ENCODE results near the gene IQSEC1. TPM values are rescaled to one million over a fixed set of nuclear protein-coding genes. Genes with fewer than 3 reads are reported as not detected.

Gene IQSEC1
- total and polyA plus RNA-seq, 2 experiments from 2014 or later: 8.0 to 51.9 TPM

- TF ChIP-seq, protein P1, sequence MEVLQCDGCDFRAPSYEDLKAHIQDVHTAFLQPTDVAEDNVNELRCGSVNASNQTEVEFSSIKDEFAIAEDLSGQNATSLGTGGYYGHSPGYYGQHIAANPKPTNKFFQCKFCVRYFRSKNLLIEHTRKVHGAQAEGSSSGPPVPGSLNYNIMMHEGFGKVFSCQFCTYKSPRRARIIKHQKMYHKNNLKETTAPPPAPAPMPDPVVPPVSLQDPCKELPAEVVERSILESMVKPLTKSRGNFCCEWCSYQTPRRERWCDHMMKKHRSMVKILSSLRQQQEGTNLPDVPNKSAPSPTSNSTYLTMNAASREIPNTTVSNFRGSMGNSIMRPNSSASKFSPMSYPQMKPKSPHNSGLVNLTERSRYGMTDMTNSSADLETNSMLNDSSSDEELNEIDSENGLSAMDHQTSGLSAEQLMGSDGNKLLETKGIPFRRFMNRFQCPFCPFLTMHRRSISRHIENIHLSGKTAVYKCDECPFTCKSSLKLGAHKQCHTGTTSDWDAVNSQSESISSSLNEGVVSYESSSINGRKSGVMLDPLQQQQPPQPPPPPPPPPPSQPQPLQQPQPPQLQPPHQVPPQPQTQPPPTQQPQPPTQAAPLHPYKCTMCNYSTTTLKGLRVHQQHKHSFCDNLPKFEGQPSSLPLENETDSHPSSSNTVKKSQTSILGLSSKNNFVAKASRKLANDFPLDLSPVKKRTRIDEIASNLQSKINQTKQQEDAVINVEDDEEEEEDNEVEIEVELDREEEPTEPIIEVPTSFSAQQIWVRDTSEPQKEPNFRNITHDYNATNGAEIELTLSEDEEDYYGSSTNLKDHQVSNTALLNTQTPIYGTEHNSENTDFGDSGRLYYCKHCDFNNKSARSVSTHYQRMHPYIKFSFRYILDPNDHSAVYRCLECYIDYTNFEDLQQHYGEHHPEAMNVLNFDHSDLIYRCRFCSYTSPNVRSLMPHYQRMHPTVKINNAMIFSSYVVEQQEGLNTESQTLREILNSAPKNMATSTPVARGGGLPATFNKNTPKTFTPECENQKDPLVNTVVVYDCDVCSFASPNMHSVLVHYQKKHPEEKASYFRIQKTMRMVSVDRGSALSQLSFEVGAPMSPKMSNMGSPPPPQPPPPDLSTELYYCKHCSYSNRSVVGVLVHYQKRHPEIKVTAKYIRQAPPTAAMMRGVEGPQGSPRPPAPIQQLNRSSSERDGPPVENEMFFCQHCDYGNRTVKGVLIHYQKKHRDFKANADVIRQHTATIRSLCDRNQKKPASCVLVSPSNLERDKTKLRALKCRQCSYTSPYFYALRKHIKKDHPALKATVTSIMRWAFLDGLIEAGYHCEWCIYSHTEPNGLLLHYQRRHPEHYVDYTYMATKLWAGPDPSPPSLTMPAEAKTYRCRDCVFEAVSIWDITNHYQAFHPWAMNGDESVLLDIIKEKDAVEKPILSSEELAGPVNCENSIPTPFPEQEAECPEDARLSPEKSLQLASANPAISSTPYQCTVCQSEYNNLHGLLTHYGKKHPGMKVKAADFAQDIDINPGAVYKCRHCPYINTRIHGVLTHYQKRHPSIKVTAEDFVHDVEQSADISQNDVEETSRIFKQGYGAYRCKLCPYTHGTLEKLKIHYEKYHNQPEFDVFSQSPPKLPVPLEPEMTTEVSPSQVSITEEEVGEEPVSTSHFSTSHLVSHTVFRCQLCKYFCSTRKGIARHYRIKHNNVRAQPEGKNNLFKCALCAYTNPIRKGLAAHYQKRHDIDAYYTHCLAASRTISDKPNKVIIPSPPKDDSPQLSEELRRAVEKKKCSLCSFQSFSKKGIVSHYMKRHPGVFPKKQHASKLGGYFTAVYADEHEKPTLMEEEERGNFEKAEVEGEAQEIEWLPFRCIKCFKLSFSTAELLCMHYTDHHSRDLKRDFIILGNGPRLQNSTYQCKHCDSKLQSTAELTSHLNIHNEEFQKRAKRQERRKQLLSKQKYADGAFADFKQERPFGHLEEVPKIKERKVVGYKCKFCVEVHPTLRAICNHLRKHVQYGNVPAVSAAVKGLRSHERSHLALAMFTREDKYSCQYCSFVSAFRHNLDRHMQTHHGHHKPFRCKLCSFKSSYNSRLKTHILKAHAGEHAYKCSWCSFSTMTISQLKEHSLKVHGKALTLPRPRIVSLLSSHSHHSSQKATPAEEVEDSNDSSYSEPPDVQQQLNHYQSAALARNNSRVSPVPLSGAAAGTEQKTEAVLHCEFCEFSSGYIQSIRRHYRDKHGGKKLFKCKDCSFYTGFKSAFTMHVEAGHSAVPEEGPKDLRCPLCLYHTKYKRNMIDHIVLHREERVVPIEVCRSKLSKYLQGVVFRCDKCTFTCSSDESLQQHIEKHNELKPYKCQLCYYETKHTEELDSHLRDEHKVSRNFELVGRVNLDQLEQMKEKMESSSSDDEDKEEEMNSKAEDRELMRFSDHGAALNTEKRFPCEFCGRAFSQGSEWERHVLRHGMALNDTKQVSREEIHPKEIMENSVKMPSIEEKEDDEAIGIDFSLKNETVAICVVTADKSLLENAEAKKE (CRISPR knock-in tag; IDR thresholded peaks at IDR 0.05): no peak
- TF ChIP-seq ZNF114 (CRISPR knock-in tag; IDR thresholded peaks at IDR 0.05): no peak
Observed at GRCh38 chr3:13026534-13026933, 46.7 kb downstream of the IQSEC1 start (continued).

GRCh38 chr3:13025778-13026518, 47.3 kb downstream of the IQSEC1 start:
- Histone ChIP-seq H3K4me1 (ENCODE audit: insufficient read depth) (no peaks in the 10 kb centered on the region; the same call in 1 of the 2 replicates), H3K4me2 (no peak overlapping the region), H2AFZ (no peak overlapping the region), H3F3A (replicated peaks; ENCODE audit: low read depth) (no peaks in the 10 kb centered on the region), H3K27ac (ENCODE audit: low read depth) (no peak overlapping the region), H3K4me3 (no peak overlapping the region), H3K79me2 (replicated peaks; ENCODE audit: insufficient read depth) (no peaks in the 10 kb centered on the region), H3K27me3 (ENCODE audit: insufficient read depth) (no peaks in the 10 kb centered on the region), H3K9me2 (ENCODE audit: insufficient read depth) (0 out of 2 replicates have a peak, but pooled peaks cover 4% of the 10 kb centered on the region), H3K36me3 (ENCODE audit: insufficient read depth) (no peaks in the 10 kb centered on the region), H4K20me1 (replicated peaks; ENCODE audit: insufficient read depth) (no peaks in the 10 kb centered on the region)
- Mint-ChIP-seq H3K27me3 (ENCODE audit: insufficient read depth, low read depth, poor library complexity) (peaks cover 13% of the 10 kb centered on the region), H3K27ac (no peak overlapping the region), H3K9me3 (no peaks in the 10 kb centered on the region; the same call in 2 of the 3 replicates), H3K4me1 (peaks cover 10% of the 10 kb centered on the region), H3K36me3 (ENCODE audit: low read depth) (no peaks in the 10 kb centered on the region), H3K4me3 (no peak overlapping the region)
- ATAC-seq: no peak
- TF ChIP-seq EZH2 (IDR thresholded peaks at IDR 0.05; ENCODE audit: low read depth, unreplicated experiment) (no peak), ZNF331 (CRISPR knock-in tag; IDR thresholded peaks at IDR 0.05; ENCODE audit: low read depth) (no peak), NANOG (IDR thresholded peaks at IDR 0.05; ENCODE audit: borderline replicate concordance) (no peak), ZNF114 (CRISPR knock-in tag; IDR thresholded peaks at IDR 0.05) (no peak), EZH2phosphoT487 (IDR thresholded peaks at IDR 0.05; ENCODE audit: unreplicated experiment) (no peak)
- TF ChIP-seq, protein P2, sequence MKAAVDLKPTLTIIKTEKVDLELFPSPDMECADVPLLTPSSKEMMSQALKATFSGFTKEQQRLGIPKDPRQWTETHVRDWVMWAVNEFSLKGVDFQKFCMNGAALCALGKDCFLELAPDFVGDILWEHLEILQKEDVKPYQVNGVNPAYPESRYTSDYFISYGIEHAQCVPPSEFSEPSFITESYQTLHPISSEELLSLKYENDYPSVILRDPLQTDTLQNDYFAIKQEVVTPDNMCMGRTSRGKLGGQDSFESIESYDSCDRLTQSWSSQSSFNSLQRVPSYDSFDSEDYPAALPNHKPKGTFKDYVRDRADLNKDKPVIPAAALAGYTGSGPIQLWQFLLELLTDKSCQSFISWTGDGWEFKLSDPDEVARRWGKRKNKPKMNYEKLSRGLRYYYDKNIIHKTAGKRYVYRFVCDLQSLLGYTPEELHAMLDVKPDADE (IDR thresholded peaks at IDR 0.05): no peak
- DNase-seq (ENCODE audit: low spot score): no peak
